Right kidney (tissue), 1 donor: ENCODE results near the gene MDN1.
"Not testable (repeated sequence)": the region's sequence is repeated elsewhere in the genome, so short reads cannot be mapped to it uniquely, and the experiment has no call there.

Experiments used
- DNase-seq: peaks from one replicate; pipeline ENCODE4 v3.0.0-alpha.2; 2016

Gene MDN1

DNA sequence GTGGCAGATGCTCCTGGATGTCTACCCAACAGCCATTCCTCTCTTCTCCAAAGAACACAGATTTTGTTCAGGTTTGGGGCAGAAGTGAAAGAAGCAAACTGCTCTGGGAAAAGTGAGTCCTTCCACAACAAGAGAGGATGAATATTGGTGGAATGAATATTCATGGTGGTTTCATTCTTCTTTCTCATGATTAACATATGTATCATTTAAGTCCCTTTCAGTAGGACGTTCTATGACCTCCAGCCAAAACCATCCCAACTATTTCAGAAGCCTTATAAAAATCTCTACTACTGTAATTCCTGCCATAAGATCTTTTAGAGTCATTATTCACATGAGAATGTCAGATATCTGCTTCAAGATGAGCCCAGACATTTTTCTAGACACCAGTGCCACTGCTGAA is 44.4 kb downstream of the MDN1 start:
- no peak for DNase-seq

DNA sequence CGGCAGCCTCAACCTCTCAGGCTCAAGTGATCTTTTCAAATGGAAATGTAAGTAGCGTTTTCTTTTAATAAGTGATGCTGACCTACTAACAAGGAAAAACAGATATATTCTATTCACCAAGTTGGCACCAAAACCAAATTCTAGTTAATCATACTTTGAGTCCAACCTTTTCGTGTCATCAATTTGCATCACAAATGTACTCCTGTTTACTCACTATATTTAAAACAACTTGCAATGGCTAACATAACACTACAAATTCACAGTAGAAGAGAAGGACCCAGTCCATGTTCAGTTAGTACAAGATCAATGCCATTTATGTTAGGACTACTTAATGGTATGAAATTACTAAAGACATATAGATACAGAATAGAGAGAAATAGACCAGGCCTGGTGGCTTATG is 50.0 kb downstream of the MDN1 start:
- DNase-seq = no peak

DNA sequence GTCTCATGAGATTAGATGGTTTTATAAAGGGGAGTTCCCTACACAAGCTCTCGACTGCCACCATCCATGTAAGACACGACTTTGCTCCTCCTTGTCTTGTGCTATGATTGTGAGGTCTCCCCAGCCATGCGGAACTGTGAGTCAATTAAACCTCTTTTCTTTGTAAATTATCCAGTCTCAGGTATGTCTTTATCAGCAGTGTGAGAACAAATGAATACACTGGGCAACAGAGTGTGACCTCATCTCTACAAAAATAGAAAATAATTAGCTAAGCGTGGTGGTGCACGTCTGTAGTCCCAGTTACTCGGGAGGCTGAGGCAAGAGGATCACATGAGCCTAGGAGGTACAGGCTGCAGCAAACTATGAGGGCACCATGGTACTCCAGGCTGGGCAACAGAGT is 51.3 kb downstream of the MDN1 start:
- DNase-seq = no peak

DNA sequence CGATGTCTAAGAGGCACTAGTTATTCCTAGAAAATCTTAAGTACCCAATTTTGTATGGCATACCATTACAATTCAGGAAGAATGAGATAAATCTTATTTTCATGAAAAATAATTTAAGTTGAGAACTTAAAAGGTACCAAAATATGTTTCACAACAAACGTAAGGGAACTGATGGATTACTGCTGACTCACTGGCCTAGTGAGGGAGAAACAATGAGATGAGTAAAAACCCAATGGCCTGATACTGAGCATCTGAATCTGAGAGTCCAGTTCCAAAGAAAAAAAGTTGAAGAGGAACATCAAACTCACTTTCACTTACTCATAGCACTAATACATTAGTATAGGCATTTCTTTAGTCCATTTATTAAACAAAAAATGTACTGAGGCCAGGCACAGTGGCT is 56.0 kb downstream of the MDN1 start:
- DNase-seq = no peak

DNA sequence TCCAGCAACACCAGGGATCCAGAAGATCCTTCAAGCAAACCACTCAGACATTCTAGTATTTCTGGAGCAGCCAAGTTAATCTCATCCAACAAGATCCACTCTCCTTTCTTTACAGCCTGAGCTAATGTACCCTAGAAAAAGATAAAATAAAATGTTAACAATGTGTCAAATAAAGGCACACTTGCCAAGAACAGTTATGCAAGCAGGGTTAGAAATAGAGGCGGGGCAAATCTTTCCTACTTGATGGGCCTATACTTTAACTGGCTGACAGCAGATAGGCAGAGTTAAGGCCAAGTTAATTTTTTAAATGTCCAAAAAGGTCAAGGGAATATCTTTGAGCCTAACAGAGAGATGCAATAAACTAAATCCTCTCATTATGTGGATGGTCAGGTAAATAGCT is 60.8 kb downstream of the MDN1 start:
- DNase-seq = no peak

DNA sequence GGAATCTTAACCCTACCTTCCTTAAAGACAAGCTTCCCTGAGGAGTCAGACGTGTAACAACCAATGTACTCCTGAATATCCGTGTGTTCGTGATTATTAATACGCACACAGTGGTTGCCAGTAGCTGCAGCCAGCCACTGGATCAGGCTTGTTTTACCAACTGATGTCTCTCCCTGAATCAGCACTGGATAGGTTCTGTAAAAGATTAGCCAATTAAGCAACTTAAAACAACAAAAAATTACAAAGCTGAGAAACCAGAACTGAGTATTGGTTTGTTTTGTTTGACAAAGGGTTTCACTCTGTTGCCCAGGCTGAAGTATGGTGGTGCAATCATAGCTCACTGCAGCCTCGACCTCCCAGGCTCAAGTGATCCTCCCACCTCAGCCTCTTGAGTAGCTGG is 69.3 kb downstream of the MDN1 start:
- no peak for DNase-seq

DNA sequence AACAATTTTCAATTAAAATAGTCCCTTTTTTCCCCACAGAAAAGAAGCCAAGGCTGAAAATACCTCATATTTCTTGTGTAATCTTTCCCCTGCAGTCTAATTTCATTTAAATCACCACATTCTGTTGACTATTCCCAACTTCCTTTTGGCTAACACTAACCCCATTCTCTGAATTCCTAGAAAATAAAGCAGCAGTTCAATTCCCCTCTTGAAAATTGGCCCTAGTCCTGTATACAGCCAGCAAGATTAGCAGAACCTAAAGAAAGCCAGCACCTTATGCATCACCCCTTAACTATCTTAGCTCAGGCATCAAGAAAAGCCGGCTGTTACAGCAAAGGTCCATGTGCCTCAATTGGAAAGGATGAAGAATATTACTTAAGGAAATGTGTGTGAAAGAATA is 69.7 kb downstream of the MDN1 start:
- no peak for DNase-seq

DNA sequence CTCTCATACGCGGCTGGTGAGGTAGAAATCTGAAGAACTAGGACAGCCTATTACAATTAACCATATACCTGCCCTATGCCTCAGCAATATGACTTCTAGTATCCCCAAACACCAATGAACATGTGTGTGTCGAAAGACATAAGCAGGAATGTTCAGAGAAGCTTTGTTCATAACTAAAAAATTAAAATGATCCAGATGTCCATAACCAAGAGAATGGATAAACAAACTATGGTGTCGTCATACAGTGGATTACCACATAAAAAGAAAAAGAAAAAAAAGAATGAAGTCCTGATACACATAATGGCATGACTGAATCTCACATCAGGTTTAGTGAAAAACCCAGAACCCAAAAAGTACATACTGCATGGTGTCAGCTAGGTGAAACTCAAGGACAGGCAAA is 73.9 kb downstream of the MDN1 start:
- DNase-seq = no peak

DNA sequence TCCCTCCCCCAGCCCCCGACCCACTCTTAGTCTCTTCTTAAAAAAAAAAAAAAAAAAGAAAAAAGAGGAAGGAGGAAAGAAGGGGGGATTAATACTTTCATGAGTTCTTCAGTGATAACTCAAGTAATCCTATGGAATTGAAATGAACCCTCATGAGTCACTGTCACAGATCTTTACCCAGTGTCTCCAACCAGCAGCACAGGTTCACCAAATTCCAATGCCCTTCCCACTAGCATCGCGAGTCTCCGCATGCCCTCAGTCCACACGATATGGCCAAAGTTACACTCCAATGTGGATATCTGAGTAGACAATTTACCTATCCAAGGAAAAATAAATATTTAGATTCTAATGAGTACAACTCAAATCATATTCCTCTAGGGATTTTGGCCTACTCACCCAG is 74.5 kb downstream of the MDN1 start:
- DNase-seq = no peak

DNA sequence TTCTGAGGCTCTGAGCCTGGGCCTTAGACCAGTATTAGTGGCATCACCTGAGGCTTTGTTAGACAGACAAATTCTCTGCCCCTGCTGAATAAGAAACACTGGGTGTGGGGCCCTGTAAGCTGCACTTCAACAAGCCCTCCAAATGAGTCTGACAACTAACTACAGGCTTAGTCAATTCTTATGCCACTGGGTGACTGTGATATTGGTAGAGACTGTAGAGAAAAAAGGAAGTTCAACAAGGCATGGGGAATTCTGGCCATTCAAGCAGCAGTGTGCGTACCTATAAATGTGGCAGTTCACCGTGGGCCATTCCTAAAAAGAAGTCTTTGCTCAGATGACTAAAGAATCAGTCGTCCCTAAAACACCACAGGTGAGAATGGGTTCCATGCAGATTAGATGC is 82.7 kb downstream of the MDN1 start:
- no peak for DNase-seq

DNA sequence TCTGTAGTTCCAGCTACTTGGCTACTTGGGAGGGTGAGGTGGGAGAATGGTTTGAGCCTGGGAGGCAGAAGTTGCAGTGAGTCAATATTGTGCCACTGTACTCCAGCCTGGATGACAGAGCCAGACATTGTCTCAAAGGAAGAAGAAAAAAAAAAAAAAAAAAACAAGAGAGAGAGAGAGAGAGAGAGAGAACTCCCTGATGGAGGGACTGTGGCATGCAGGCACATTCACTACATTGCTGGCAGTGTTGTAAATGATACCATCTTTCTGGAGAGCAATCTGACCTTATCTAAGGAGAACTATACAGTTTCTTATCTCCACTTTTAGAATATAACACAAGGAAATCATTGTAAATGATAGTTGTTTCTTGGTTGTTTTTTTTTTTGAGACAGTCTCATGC is 85.1 kb downstream of the MDN1 start:
- no peak for DNase-seq

DNA sequence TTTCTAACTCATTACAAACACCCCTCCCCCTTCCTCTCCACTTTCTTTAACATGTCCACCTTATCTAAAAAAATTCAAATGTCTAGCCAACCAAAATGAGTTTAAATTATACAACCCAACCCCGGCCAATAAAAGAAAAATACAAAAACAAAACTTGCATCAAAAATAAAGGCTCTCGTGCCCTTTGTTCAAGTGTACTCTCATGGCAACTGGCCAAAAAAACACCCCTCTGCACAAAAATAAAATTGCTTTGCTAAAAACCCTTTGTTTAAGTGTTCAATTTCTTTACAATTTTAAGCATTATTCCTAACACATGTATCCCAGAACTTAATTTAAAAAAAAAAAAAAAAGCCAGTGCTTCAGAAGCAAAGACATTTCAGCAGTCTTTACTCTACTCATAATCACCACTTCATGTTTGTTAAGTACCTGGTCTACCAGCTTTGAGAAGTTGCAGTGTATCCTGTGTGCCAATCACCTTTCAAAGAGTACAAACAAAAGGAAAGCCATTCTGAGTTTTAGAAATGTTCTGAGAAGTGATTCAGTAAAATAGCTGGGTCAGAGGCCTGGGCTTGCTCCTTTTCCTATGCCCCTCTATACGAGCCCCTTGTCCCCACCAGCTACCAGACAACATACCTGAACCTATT is 87.5 kb downstream of the MDN1 start:
- DNase-seq = no peak

DNA sequence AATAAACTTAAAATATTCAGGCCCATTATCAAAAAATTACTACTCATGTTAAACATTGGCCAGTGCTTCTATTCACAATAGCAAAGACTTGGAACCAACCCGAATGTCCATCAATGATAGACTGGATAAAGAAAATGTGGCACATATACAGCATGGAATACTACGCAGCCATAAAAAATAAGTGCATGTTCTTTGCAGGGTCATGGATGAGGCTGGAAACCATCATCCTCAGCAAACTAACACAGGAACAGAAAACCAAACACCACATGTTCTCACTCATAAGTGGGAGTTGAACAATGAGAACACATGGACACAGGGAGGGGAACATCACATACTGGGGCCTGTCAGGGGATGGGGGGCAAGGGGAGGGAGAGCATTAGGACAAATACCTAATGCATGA is 88.3 kb downstream of the MDN1 start:
- DNase-seq = not testable (repeated sequence)

DNA sequence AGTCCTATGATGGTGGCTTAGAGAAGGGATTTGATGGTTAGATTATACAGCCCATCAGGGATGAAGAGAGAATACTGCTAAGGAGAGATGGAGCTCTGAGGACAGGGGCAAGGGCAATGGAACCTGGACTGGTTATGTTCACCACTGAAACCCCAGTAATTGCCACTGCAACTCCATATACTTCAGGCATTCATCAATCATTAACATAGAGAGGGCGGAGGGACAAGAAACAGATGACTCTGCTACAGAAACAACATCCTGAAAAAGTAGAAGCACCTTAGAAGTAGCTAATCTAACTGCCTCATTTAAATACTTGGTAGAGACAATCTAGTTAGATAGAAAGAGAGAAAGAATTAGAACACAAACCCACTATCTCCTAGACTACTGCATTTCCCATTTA is 89.8 kb downstream of the MDN1 start:
- no peak for DNase-seq

DNA sequence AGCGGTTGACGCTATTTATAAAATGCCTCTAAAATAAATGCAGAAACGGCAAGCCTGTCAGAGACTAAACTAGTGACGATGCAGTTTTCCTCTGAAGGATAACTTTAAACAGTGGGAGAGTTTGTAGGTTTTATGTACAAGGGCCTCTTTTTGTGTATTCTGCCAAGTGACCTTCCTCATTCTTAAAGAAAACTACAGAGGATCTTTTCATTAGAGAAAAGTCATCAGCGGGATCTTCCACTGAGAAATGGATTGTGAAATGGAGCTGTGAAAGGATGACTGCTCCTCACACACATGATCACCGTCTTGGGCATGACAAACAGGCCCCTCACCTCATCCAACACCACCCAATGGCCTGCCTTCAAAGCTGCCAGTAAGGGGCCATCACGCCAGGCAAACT is 92.1 kb downstream of the MDN1 start:
- no peak for DNase-seq

DNA sequence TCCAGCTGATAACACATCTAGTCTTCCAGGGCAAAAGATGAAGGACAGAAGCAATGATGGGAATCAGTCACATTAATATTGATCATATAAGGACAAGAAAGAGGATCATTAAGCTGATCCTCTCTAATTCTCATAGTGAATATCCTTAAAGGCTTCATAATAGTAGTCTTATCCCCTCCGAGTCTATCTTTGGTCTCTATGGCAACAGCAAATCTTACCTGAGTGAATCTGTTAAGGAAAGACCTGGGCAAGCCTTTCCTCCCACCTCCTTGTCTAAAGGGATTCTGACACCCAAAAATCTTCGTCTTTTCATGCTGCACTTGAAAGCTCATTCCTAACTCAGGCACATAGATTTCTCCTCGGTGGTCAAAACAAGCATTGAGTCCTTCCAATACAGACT is 94.6 kb downstream of the MDN1 start:
- no peak for DNase-seq

DNA sequence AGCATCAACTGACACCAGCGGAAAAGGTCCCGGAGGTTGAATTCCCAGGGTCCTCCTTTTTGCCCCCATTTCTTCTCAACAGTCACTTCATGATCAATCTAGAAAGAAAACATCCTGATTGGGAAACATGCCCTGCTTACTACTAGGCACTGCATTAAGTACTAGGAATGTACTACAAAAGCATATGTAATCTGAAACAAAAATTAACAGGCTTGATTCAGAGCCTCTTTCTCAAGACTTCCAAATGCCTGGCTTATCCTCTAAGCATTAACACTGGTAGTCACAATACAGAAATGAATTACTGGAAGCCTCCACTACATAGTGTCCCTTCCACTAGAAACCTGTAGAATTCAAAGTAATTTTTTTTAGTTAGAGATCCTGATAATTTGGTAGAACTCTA is 96.5 kb downstream of the MDN1 start:
- DNase-seq = no peak

DNA sequence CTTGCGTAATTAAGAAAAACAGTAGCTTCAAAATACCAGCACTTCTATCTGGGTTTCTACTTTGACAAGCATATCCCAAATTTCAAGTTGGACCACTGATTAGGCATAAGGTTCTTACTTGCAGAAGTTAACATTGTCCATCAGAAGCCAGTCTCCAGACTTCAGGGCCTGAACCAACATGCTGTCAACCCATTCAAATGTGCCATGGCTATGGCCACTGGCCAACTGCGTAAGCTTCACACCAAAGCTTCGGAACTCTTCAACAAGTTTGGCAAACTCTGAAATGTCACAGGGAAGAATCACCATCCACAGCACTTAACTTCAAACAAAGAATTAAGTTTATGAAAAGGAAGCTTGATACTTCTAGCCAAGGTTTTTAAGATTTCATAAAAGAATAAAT is 103.1 kb downstream of the MDN1 start:
- no peak for DNase-seq

DNA sequence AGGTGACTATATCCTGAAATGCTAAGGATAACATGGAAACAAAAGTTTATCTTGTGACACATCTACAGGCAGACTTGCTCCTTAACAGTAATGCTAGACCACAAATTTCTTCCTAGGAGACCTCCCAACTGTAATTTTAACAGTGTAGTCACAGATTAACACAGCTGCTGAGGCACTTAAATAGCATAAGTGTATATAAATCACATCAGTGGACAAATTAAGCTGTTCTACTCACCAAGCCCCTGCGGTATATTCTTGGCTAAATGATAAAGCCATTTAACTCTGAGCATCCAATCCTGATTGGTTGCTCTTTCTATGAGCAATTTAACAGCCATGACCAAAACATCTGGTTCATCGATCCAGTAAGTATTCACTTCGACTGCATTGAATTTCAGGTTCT is 107.8 kb downstream of the MDN1 start:
- DNase-seq = no peak

DNA sequence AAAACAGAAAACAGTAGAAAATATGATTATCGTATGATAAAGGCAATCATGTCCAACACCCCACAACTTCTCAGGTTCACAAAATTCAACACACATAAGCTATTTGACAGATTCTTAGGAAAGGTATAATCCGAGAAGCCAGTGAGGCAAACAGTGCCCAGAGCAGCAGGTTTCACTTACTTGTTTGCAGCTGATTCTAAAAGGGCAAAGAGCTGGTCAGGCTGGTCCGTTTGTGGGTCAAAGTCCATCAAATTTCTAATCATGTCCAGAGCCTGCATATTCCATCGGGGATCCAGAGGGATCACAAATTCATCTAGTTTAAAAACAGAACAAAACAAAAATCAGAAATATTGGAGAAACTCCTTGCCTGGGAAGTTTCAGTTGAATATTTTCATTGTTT is 111.3 kb downstream of the MDN1 start:
- no peak for DNase-seq

DNA sequence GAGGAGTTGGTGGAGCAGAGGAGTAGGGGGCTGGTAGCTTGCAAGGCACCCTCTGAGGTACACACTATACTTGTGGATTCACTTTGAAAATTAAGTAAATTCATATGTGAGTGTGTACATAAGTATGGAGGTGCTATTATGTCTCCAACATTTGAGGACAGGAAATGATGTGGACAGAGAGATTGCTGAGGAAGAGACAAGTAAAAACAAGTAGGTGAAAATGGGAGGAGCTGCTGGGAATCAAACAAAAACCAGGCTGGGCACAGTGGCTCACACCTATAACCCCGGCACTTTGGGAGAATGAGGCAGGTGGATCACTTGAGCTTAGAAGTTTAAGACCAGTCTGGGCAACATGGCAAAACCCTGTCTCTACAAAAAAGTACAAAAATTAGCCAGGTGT is 111.8 kb downstream of the MDN1 start:
- DNase-seq = no peak

DNA sequence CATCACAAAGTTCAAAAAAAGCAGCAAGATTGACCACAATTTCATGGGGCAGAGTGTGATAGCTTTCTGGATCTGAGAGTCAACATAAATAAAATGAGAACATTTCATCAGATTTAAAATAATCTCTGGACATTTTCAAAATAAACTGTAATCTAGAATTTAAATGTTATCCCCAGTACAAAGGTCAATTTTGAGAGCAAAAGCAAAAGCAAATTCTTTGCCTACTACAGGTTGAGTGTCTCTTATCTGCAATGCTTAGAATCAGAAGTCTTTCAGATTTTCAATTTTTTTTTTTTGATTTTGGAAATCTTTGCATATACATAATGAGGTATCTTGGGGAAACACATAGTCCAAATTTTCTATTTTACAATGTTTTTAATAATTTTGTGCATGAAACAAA is 113.5 kb downstream of the MDN1 start:
- DNase-seq = no peak

DNA sequence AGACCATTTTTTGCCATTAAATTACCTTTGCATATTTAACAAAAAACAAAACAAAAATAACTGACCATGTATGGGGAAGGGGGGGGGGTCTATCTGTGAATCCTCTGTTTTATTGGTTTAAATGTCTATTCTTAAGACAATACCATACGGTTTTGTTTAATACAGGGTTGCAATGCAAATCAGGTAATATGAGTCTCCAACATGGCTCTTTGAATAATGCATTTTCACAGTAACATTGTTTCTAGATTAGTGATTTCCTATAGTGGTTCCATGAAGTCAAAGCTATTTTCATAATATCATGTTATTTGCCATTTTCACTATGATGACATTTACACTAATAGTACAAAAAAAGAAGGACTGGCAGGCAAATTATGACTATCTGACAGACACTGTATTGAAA is 116.3 kb downstream of the MDN1 start:
- no peak for DNase-seq

DNA sequence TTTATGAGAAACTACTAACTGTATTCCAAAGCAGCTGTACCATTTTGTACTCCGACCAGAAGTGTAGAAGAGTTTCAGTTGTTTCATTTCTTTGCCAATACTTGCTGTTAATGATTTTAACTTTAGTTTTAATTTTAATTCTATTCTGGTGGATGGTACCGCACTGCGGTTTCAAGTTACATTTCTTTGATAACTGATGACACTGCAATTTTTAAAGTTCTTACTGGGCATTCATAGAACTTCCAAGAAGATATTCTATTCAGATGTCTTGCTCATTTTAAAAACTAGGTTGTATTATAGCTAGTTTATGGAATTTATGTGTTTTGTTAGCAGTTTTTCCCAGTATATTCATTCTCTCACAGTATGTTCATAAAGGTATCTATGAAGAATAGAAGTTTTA is 117.2 kb downstream of the MDN1 start:
- DNase-seq = no peak

DNA sequence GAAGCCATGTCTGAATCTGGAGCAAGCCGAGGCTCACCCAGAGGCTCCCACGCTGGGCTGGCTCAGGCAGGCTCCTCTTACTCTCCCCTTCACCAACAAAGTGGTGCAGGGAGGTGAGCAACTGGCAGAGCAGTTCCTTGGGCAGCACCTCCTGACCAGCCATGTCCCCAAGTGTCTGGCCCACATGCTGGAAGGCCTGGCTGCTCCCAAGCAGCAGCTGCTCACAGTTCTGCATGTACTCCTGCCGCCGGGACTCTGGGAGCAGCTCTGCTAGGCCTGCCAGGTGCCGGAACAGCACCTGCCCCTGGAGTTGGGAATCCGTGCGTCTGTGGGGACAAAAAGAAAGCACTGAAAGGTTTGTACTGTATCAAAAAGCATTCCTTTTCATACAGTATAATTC is 123.9 kb downstream of the MDN1 start:
- DNase-seq = no peak

DNA sequence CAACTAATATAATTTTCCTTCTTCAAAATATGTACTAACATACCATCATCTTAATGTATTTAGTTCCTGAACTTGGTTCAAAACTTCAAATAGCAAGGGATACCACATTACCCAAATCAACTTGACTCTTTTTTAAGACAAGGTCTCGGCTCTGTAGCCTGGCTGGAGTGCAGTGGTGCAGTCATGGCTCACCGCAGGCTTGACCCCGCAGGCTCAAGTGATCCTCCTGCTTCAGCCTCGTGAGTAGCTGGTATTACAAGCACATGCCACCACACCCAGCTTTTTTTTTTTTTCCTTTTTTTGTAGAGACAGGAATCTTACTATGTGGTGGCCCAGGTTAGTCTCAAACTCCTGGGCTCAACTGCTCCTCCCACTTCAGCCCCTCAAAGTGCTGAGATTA is 125.2 kb downstream of the MDN1 start:
- DNase-seq = no peak
